Measurements from ENCODE around the gene ATP11A.
"Not testable (repeated sequence)": the region's sequence is repeated elsewhere in the genome, so short reads cannot be mapped to it uniquely, and the experiment has no call there.

Gene ATP11A

GRCh38 chr13:112693831-112694497, 4.1 kb downstream of the ATP11A start:
- no peak for DNase-seq

GRCh38 chr13:112695121-112695520, 5.3 kb downstream of the ATP11A start:
- no peak for DNase-seq

- no peak for DNase-seq
Observed at GRCh38 chr13:112696001-112696868, 6.4 kb downstream of the ATP11A start.

GRCh38 chr13:112696869-112697465, 7.1 kb downstream of the ATP11A start:
- no peak for DNase-seq

- no peak for DNase-seq
Observed at GRCh38 chr13:112697756-112698655, 8.2 kb downstream of the ATP11A start.

GRCh38 chr13:112699322-112699918, 9.6 kb downstream of the ATP11A start:
- DNase-seq: no peak

GRCh38 chr13:112700291-112701060, 10.6 kb downstream of the ATP11A start:
- no peak for DNase-seq

GRCh38 chr13:112702341-112702985, 12.6 kb downstream of the ATP11A start:
- DNase-seq: no peak

GRCh38 chr13:112702986-112703379, 13.1 kb downstream of the ATP11A start:
- DNase-seq: no peak

GRCh38 chr13:112703449-112704284, 13.8 kb downstream of the ATP11A start:
- no peak for DNase-seq

GRCh38 chr13:112704308-112705145, 14.7 kb downstream of the ATP11A start:
- no peak for DNase-seq

- DNase-seq: no peak
Observed at GRCh38 chr13:112705286-112705685, 15.4 kb downstream of the ATP11A start.

- no peak for DNase-seq
Observed at GRCh38 chr13:112706171-112706570, 16.3 kb downstream of the ATP11A start.

- no peak for DNase-seq
Observed at GRCh38 chr13:112708560-112709240, 18.9 kb downstream of the ATP11A start.

- not testable (repeated sequence) for DNase-seq
Observed at GRCh38 chr13:112709316-112709715, 19.5 kb downstream of the ATP11A start.

- no peak for DNase-seq
Observed at GRCh38 chr13:112709825-112710783, 20.3 kb downstream of the ATP11A start.

GRCh38 chr13:112710855-112711527, 21.2 kb downstream of the ATP11A start:
- DNase-seq: no peak
